GM18517 (cell line): ENCODE results near the gene STK26.
"Not testable (repeated sequence)": the region's sequence is repeated elsewhere in the genome, so short reads cannot be mapped to it uniquely, and the experiment has no call there.

ENCODE experiments used
- ATAC-seq: cut with Tn5 transposase; IDR thresholded peaks from one replicate; pipeline ENCODE4 v1.9.1; 2021; ENCODE audit warnings: mild to moderate bottlenecking, moderate library complexity; ENCODE audit not compliant: unreplicated experiment

Gene STK26

GRCh38 chrX:132092439-132093065 lies 69.5 kb downstream of the STK26 start:
- ATAC-seq, result peak; percentile 67

GRCh38 chrX:132093239-132093860 lies 70.2 kb downstream of the STK26 start:
- ATAC-seq, result no peak

- no peak for ATAC-seq
Measured at GRCh38 chrX:132094164-132094563, 71.1 kb downstream of the STK26 start.

- ATAC-seq, result not testable (repeated sequence)
Measured at GRCh38 chrX:132098704-132099103, 75.6 kb downstream of the STK26 start.

- no peak for ATAC-seq
Measured at GRCh38 chrX:132101206-132101605, 78.1 kb downstream of the STK26 start.

- ATAC-seq, result no peak
Measured at GRCh38 chrX:132101799-132102198, 78.7 kb downstream of the STK26 start.

GRCh38 chrX:132107291-132107690 lies 84.2 kb downstream of the STK26 start:
- ATAC-seq, result no peak

GRCh38 chrX:132114607-132115006 lies 91.5 kb downstream of the STK26 start:
- ATAC-seq, result no peak

- ATAC-seq, result no peak
Measured at GRCh38 chrX:132115792-132116191, 92.7 kb downstream of the STK26 start.

GRCh38 chrX:132118358-132118757 lies 95.3 kb downstream of the STK26 start:
- no peak for ATAC-seq

GRCh38 chrX:132119283-132119682 lies 96.2 kb downstream of the STK26 start:
- no peak for ATAC-seq

GRCh38 chrX:132119821-132120515 lies 96.9 kb downstream of the STK26 start:
- ATAC-seq, result no peak

- ATAC-seq, result no peak
Measured at GRCh38 chrX:132120913-132121312, 97.8 kb downstream of the STK26 start.
